Tibial artery (tissue), 4 donors: Measurements from ENCODE around the gene RAPGEF4.

Source experiments
- DNase-seq, 2 donors: peaks; one replicate each; pipeline ENCODE4 v3.0.0-alpha.2; 2019
- H3K27ac ChIP-seq, 2 donors: fragments of 200-600 bp; sonication (generic) in 1 of 2; 1 replicate in 1 of 2; 2 replicates in 1 of 2; pipeline ENCODE4 v1.5.1; 2018 to 2019; ENCODE audit warnings: mild to moderate bottlenecking in 1 of 2
- H3K27me3 ChIP-seq, 2 donors: fragments of 200-600 bp; sonication (generic) in 1 of 2; one replicate each; pipeline versions ENCODE4 v1.5.1 to v1.6.0; 2016 to 2019
- H3K36me3 ChIP-seq, 3 donors: fragments of 200-600 bp; sonication (generic) in 2 of 3; one replicate each; pipeline ENCODE4 v1.5.1; 2016 to 2019; ENCODE audit warnings: mild to moderate bottlenecking in 2 of 3
- H3K4me1 ChIP-seq, 4 donors: fragments of 200-600 bp; sonication (generic) in 2 of 4; 1 replicate in 3 of 4; 2 replicates in 1 of 4; pipeline ENCODE4 v1.5.1; 2016 to 2019
- H3K4me3 ChIP-seq, 2 donors: fragments of 200-600 bp; sonication (generic) in 1 of 2; 1 replicate in 1 of 2; 2 replicates in 1 of 2; pipeline ENCODE4 v1.5.1; 2018 to 2019; ENCODE audit warnings: mild to moderate bottlenecking in 2 of 2
- H3K9me3 ChIP-seq, 3 donors: fragments of 200-600 bp; sonication (generic) in 1 of 3; one replicate each; pipeline ENCODE4 v1.5.1; 2016 to 2019
- CTCF ChIP-seq, 2 experiments: fragments of 200-600 bp in 1 of 2; fragments of 450-650 bp in 1 of 2; IDR thresholded peaks; one replicate each; pipeline ENCODE4 v1.5.1; 2017 to 2019; ENCODE audit warnings: antibody characterized with exemption in 2 of 2, mild to moderate bottlenecking in 1 of 2, moderate library complexity in 1 of 2
- intact Hi-C: fragments of 100-400 bp; cut with DNase I; formaldehyde crosslinking; loops from one replicate; pipeline ENCODE4 v1.15.0; 2023; ENCODE audit warnings: low total_unique reads

The RAPGEF4 gene

GRCh38 chr2:172943539-172943938 is 207.9 kb downstream of the RAPGEF4 start:
- H3K4me1 ChIP-seq: no peaks in the 10 kb centered on the region
- no peak for DNase-seq
- no peaks in the 10 kb centered on the region for H3K27me3 ChIP-seq
- no peaks in the 10 kb centered on the region for H3K36me3 ChIP-seq
- H3K27ac ChIP-seq: no peak overlapping the region
- intact Hi-C loops: no loop called here
- TF ChIP-seq CTCF (IDR thresholded peaks at IDR 0.05): no peak
- H3K4me3 ChIP-seq: no peak overlapping the region
- H3K9me3 ChIP-seq: no peaks in the 10 kb centered on the region

- Histone ChIP-seq H3K4me1 (no peaks in the 10 kb centered on the region), H3K27ac (no peak overlapping the region), H3K36me3 (no peaks in the 10 kb centered on the region), H3K27me3 (no peaks in the 10 kb centered on the region), H3K9me3 (no peaks in the 10 kb centered on the region), H3K4me3 (no peak overlapping the region)
- DNase-seq: no peak
- intact Hi-C loops: no loop called here
- no peak for TF ChIP-seq CTCF (IDR thresholded peaks at IDR 0.05)
Observed at GRCh38 chr2:172944022-172944793, 208.6 kb downstream of the RAPGEF4 start.

GRCh38 chr2:172944794-172945509 is 209.3 kb downstream of the RAPGEF4 start:
- Histone ChIP-seq H3K9me3 (no peaks in the 10 kb centered on the region), H3K27ac (no peak overlapping the region), H3K27me3 (no peaks in the 10 kb centered on the region), H3K4me1 (no peaks in the 10 kb centered on the region), H3K36me3 (no peaks in the 10 kb centered on the region), H3K4me3 (no peak overlapping the region)
- TF ChIP-seq CTCF (IDR thresholded peaks at IDR 0.05): no peak
- DNase-seq: no peak
- intact Hi-C loops: no loop called here

GRCh38 chr2:172945510-172945850 is 209.8 kb downstream of the RAPGEF4 start:
- H3K27me3 ChIP-seq: no peaks in the 10 kb centered on the region
- H3K36me3 ChIP-seq: no peaks in the 10 kb centered on the region
- no peak for TF ChIP-seq CTCF (IDR thresholded peaks at IDR 0.05)
- H3K27ac ChIP-seq: no peak overlapping the region
- no peaks in the 10 kb centered on the region for H3K9me3 ChIP-seq
- intact Hi-C loops: no loop called here
- DNase-seq: no peak
- H3K4me3 ChIP-seq: no peak overlapping the region
- H3K4me1 ChIP-seq: no peaks in the 10 kb centered on the region

GRCh38 chr2:172947461-172948153 is 212.0 kb downstream of the RAPGEF4 start:
- intact Hi-C loops: no loop called here
- no peak for TF ChIP-seq CTCF (IDR thresholded peaks at IDR 0.05)
- H3K9me3 ChIP-seq: no peaks in the 10 kb centered on the region
- H3K27me3 ChIP-seq: no peaks in the 10 kb centered on the region
- H3K27ac ChIP-seq: no peak overlapping the region
- no peak overlapping the region for H3K4me3 ChIP-seq
- H3K36me3 ChIP-seq: no peaks in the 10 kb centered on the region
- no peaks in the 10 kb centered on the region for H3K4me1 ChIP-seq
- DNase-seq: no peak
